OCI-LY1 (cell line): Measurements from ENCODE around the gene THSD7A.

Experiments used
- EZH2 ChIP-seq: fragments of 200-600 bp; sonication (generic), shearing (Covaris generic); IDR thresholded peaks from 2 replicates; pipeline ENCODE4 v1.8.0; 2017; ENCODE audit warnings: borderline replicate concordance, mixed run types, mild to moderate bottlenecking, antibody characterized with exemption, low read length, moderate library complexity, mixed read lengths
- TF ChIP-seq, protein P1 (sequence below): fragments of 200-600 bp; sonication (generic), shearing (Covaris generic); IDR thresholded peaks from 2 replicates; pipeline ENCODE4 v1.5.1; 2017; ENCODE audit warnings: mild to moderate bottlenecking, antibody characterized with exemption, low read length, moderate library complexity, mixed read lengths

DNA sequence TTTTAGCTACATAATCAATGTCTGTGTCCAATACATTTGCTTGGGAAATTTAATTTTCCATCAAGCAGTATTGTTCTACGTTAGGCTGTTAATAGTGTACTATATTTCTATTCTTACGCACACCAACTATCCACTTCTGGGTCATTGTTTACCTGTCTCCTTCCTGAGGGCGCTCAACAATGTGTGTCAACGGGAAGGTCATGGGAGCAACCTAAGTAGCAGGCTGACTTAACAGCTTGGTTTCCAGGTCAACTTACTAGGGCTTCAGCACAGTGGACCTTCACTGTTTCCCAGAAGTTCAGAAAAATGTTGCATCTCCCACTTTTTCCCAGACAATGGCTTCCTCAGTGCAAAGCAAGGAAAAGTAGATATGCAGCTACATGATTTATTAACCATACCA lies 13.7 kb downstream of the THSD7A start:
- TF ChIP-seq, protein P1, sequence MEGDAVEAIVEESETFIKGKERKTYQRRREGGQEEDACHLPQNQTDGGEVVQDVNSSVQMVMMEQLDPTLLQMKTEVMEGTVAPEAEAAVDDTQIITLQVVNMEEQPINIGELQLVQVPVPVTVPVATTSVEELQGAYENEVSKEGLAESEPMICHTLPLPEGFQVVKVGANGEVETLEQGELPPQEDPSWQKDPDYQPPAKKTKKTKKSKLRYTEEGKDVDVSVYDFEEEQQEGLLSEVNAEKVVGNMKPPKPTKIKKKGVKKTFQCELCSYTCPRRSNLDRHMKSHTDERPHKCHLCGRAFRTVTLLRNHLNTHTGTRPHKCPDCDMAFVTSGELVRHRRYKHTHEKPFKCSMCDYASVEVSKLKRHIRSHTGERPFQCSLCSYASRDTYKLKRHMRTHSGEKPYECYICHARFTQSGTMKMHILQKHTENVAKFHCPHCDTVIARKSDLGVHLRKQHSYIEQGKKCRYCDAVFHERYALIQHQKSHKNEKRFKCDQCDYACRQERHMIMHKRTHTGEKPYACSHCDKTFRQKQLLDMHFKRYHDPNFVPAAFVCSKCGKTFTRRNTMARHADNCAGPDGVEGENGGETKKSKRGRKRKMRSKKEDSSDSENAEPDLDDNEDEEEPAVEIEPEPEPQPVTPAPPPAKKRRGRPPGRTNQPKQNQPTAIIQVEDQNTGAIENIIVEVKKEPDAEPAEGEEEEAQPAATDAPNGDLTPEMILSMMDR = no peak
- no peak for TF ChIP-seq EZH2
